T-helper 22 cell (primary cell): ENCODE measurements around the gene FBXO33.
A peak's percentile ranks its signal among the peaks of the same experiment; 100 is the strongest.

ENCODE experiments used
- DNase-seq: peaks from one replicate; pipeline ENCODE4 v3.0.0-alpha.2; 2020; ENCODE audit warnings: low read depth

The FBXO33 gene

GRCh38 chr14:39431416-39432178, 636 bp downstream of the FBXO33 start:
- DNase-seq, result peak; percentile 15

GRCh38 chr14:39430762-39431415, 1.3 kb downstream of the FBXO33 start:
- DNase-seq, result no peak

- DNase-seq, result no peak
These were observed 4.1 kb downstream of the FBXO33 start for GRCh38 chr14:39428118-39428517.

GRCh38 chr14:39426605-39427004, 5.6 kb downstream of the FBXO33 start:
- DNase-seq, result no peak

- DNase-seq, result no peak
These were observed 6.3 kb downstream of the FBXO33 start for GRCh38 chr14:39425947-39426346.

- no peak for DNase-seq
These were observed 8.4 kb downstream of the FBXO33 start for GRCh38 chr14:39423793-39424192.

GRCh38 chr14:39422243-39422642, 10.0 kb downstream of the FBXO33 start:
- DNase-seq, result no peak

GRCh38 chr14:39419272-39419671, 13.0 kb downstream of the FBXO33 start:
- DNase-seq, result no peak

- no peak for DNase-seq
These were observed 15.2 kb downstream of the FBXO33 start for GRCh38 chr14:39417014-39417413.

- DNase-seq, result no peak
These were observed 16.2 kb downstream of the FBXO33 start for GRCh38 chr14:39416072-39416471.

GRCh38 chr14:39406560-39406959, 25.7 kb downstream of the FBXO33 start:
- DNase-seq, result no peak

- no peak for DNase-seq
These were observed 33.9 kb downstream of the FBXO33 start for GRCh38 chr14:39398382-39398781.

GRCh38 chr14:39396448-39396847, 35.8 kb downstream of the FBXO33 start:
- no peak for DNase-seq

- no peak for DNase-seq
These were observed 36.5 kb downstream of the FBXO33 start for GRCh38 chr14:39395555-39396254.

- DNase-seq, result no peak
These were observed 38.9 kb downstream of the FBXO33 start for GRCh38 chr14:39393289-39393688.

- DNase-seq, result no peak
These were observed 48.1 kb downstream of the FBXO33 start for GRCh38 chr14:39384177-39384576.

GRCh38 chr14:39383741-39384140, 48.5 kb downstream of the FBXO33 start:
- DNase-seq, result no peak

- DNase-seq, result no peak
These were observed 49.1 kb downstream of the FBXO33 start for GRCh38 chr14:39383026-39383660.

- no peak for DNase-seq
These were observed 49.8 kb downstream of the FBXO33 start for GRCh38 chr14:39382463-39382862.

GRCh38 chr14:39381366-39381765, 50.9 kb downstream of the FBXO33 start:
- DNase-seq, result no peak

GRCh38 chr14:39376667-39377403, 55.4 kb downstream of the FBXO33 start:
- no peak for DNase-seq

- DNase-seq, result no peak
These were observed 57.4 kb downstream of the FBXO33 start for GRCh38 chr14:39374851-39375250.
